GM21529 (cell line): ENCODE results near the gene SRGAP1.
"Not testable (repeated sequence)": the region's sequence is repeated elsewhere in the genome, so short reads cannot be mapped to it uniquely, and the experiment has no call there.

ENCODE experiments used
- ATAC-seq: cut with Tn5 transposase; IDR thresholded peaks from one replicate; pipeline ENCODE4 v1.9.1; 2021; ENCODE audit not compliant: unreplicated experiment

The SRGAP1 gene

DNA sequence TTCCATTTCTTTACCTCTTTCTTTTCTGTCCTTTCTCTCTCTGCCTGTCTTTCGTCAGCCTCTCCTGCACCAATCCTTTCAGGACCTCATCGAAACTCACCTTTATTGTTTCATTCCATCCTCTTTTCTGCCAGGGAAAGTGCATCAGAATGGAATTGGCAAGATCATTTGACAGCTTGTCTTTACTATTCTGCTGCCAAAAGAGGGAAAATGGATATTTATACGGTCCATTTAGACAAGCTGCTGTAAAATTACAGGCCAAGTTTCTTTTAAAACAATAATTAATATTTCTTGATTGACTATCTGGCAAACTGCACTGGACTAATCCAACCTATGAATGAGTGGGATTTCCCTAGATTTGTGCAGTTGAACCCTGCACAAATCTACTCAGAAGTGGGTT is 7.6 kb upstream of the SRGAP1 start:
- no peak for ATAC-seq

DNA sequence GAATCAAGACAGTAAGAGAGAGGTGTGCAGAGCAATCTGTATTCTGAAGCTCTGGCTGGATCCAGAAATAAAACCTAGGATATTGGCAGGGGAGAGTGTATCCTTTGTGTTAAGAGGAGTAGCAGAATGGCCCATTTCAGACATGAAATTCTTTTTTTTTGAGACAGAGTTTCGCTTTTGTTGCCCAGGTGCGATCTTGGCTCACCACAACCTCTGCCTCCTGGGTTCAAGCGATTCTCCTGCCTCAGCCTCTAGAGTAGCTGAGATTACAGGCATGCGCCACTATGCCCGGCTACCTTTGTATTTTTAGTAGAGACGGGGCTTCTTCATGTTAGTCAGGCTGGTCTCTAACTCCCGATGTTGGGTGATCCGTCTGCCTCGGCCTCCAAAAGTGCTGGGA is 6.1 kb upstream of the SRGAP1 start:
- no peak for ATAC-seq

DNA sequence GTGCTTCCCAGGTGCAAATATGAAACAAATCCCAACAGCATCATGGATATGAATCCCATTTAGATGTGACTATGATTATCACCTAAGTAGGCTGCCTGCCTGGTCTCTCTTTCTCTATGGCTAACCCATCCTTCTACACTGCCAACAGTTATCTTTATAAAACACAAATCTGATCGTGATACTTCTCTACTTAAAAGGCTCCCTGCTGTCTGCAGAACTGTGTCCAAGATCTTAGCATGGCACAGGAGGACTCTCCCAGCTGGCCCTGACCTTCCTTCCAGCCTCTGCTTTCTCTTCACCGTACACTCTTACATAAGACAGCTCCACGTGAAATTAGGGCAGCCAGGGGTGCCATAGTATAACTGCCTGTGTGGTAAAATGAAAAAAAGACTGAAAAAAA is 3.5 kb upstream of the SRGAP1 start:
- no peak for ATAC-seq

DNA sequence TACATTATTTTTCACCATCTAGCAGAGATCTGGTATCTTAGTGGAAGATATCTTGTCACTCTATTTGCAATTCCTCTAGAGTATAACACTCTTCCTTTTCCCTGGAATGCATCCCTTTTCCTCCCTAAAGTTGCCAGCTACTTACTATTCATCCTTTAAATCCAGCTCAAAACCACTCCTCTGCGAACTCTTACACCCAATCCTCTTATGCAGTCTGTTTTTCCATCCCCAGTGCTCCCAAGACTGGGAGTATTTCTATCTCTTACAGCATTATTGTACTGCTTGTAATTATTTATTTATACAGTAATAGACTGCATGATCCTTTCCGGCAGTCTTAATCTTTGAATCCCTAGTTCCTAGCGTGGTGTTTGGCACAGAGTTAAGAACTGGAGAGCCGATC is 2.9 kb upstream of the SRGAP1 start:
- no peak for ATAC-seq

DNA sequence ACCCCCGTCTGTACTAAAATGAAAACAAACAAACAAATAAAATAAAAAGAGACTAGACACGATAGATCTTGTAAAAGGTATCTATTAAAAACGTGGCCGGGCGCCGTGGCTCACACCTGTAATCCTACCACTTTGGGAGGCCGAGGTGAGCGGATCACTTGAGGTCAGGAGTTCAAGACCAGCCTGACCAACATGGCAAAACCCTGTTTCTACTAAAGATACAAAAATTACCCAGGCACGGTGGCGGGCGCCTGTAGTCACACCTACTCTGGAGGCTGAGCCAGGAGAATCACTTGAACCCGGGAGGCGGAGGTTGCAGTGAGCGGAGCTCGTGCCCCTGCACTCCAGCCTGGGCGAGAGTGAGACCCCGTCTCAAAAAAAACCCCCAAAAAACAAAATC is 1.8 kb upstream of the SRGAP1 start:
- ATAC-seq = not testable (repeated sequence)

DNA sequence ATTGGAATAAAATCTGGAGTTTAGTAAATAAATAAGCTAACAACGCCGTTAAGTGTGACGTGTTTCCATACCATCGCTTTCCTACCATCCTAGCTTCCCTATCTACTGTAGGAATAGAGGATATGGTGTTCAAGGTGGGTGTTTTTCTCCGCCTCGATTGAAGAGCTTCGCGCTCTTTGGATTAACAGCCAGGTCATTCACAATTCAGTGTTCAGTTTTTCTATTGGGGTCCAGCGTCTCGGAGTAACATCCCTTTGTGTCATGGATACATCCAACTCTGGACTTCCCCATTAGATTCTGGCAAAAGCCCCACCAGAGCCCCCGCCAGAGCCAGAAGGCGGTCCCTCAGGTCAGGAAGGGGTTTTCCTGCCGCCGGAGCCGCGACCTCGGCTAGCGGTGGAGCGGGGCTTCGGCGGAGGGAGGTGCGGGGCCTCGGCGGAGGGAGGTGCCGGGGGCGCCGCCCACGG is 1.2 kb upstream of the SRGAP1 start:
- no peak for ATAC-seq

DNA sequence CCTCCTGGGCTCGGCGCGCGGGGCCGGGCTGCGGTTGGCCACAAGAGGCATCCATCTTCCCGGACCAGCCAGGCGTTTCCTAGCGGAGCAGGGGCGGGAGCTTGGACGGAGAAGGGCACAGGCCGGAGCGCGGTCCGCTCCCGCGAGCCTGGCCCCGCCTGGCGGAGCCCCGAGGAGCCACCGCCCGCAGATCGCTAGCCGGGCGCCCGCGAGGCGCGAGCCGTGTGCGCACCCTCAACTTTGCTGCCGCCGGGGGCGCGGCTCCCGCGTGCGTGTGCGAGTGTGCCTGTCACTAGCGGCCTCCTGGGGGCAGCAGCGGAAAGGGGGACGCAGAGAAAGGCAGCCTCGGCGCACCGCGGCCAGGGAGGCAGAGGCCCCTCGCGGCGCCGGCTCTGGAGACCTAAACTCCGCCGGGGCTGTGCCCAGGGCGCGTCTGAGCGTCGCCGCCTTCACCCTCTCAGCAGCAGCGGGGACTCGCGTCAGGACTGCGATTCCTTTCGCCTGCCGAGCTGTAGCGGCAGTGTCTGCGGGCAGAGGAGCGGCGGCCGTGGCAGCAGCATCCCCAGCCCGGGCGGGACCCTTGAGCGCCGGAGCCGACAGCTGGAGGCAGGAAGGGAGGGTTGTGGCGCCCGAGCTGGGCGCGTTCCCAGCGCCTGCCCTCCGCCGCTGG is 644 bp upstream of the SRGAP1 start:
- peak; percentile 96 for ATAC-seq

DNA sequence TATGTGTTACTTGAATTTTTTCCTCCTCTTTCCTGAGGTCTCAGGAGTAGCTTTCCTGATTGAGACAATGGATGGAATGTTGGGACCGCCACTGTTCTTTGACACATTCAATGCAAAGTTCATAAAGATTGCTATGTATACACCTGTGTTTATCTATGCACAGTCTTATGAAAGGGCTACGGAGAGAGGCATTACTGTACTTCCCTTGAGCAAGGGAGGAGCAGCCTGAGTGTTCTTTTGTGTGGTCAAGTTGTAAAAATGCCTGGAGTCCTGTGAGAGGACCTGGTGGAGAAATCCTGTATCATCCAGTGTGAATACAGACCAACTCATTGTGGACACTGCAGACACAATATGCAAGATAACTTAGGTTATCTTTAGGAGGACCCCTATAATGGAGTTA is 1.2 kb downstream of the SRGAP1 start:
- no peak for ATAC-seq

DNA sequence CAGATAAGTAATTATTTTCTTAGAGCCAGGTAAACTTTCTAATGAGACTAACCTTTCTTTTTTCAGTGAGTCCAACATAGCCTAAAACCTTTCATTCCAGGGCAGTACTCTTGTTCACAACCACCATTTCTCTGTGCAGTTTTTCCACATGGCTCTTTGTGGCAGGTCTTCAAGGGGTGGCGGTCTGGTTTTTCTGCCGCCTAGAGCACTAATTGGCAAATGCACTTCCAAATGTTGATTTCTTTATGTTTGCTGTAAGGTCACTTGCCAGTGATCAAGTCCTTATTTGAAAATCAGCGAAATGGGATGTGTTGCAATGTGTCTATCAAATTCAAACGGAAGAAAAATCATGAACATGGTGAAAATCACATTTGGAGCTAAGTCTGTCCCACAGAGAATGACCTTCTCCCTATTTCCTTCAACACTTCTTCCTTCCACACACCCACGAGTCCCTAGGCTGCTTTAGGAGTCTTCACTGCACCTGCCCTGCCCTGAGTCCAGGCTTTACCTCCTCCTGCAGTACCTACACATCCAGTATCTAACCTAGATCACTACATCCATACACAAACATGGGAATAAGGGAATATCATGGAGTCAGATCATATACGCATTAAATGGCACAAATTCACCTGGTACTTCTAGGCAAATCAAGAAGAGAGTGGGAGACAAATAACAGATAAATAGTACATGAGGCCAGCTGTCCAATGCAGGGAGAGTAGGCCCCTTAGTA is 1.9 kb downstream of the SRGAP1 start:
- ATAC-seq = no peak

DNA sequence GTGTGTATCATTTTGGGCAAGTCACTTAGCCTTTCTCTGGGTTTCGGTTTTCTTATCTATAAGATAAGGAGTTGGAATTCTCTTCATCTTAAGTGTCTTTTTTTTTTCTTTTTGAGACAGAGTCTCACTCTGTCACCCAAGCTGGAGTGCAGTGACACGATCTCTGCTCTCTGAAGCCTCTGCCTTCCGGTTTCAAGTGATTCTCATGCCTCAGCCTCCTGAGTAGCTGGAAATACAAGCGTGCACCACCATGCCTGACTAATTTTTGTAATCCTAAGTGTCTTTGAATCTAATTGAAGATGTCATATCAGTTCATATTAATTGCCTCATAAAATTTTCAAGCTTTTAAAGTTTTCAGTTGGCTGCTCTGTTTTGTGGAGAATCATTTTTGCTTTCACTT is 4.0 kb downstream of the SRGAP1 start:
- ATAC-seq = no peak

DNA sequence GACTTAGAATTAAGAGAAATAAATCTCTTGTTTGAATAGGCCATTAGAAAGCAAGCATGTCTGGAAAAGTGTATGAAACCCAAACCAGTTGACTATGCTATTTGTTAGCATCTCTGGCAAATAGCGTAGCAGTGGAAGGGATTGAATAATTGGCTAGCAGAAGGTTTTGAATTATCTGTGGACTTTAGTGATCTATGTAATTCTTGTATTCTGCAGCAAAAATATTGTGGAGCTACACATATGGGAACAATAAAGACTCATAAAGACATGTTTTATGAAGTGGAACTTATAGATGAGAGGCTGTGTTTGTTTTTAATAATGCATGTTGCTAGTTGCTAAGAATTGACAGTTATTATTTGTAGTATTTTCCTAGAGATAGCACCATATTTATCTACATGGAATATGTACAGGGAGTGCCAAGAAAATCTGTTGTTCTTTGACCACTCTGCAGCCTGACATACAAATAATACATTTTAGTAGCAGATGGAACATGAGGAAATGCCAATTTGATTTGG is 4.7 kb downstream of the SRGAP1 start:
- ATAC-seq = no peak

DNA sequence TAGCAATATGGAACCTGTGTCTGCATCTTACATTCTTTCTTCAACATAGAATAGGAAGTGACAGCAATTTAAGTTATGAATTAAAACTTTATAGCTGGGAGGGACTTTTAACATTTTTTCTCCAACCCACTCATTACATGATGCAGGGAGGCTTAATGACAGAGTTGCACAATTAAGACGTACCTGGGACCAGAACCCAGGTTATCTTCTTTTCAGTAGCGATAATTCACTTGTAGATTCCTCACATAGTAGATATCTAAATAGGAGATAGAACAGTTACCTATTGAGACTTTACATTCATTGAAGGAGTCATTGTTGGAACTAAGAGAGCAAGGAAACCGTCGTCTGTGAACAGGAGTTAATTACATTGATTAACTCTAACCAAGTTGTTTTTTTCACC is 5.1 kb downstream of the SRGAP1 start:
- no peak for ATAC-seq

DNA sequence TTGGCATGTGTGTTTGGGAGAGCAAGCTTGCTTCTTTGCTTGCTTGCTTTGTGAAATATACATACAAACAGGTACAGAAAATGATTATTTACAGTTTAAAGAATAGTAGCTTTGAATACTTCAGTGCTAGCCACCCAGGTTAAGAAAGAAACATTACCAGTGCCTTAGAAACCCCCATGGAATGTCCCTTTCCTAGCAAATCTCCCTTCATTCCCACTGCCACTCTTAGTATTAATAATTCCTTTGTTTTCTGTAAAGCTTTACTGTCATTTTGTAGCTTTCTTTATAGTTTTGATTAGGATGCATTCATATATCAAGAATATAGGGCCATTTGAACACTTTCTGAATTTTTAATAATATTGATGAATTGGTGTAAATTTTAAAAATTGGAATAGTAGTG is 9.5 kb downstream of the SRGAP1 start:
- no peak for ATAC-seq

DNA sequence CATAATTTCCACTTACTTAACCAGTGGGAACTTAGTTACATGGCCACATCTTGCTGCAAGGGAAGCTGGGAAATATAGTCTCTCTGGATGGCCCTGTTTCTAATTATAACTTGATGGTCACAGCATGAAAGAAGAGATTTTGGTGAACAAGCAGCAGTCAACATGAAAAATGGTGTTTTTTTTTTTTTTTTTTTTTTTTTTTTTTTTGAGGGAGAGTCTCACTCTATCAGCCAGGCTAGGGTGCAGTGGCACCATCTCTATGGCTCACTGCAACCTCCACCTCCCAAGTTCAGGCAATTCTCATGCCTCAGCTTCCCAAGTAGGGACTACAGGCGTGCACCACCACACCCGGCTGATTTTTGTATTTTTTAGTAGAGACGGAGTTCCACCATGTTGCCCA is 10.8 kb downstream of the SRGAP1 start:
- no peak for ATAC-seq

DNA sequence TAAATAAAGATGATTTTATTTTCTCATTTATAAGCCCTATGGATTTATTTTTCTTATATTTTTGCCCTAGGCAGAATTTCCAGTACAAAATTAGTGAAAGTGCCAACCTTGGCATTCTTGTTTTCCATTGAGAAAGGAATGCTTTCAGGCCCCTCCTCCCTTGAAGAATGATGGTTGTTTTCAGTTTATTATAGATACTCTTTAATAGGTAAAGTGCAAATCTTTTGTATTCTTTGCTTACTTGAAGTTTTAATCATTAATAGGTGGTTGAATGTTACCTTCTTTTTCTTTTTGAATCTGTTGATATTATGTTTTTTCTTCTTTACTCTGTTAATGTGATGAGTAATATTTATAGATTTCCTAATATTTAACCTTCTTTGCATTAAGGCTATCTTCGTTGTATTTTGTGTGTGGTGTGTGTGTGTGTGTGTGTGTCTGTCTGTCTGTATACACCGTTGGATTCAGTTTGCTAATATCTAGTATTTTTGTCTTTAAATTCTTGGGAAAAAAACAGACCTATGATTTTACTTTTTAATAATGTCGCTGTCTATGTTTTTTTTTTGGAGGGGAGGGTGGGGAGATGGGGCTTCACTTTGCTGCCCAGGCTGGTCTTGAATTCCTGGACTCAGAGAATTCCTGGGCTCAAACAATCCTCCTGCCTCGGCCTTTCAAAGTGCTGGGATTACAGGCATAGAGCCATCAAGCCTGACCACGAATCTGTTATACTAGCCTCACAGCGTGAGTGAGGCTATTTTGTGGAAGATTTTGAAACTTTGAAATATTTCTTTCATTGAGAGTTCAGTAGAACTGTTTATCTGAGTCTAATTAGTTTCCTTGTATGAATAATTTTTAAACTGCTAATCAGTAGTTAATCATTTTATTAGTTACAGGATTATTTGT is 13.5 kb downstream of the SRGAP1 start:
- no peak for ATAC-seq

DNA sequence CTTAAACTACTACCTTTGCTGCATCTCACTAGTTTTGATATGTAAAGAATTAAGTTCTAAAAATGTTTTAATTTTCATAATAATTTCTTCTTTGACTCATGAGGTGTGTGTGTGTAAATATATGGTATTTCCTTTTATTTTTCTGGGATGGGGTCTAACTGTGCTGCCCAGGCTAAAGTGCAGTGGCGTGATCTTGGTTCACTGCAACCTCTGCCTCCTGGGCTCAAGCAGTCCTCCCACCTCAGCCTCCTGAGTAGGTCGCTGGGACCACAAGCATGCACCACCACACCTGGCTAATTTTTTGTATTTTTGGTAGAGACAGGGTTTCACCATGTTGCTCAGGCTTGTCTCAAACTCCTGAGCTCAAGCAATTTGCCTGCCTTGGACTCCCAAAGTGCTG is 15.4 kb downstream of the SRGAP1 start:
- not testable (repeated sequence) for ATAC-seq

DNA sequence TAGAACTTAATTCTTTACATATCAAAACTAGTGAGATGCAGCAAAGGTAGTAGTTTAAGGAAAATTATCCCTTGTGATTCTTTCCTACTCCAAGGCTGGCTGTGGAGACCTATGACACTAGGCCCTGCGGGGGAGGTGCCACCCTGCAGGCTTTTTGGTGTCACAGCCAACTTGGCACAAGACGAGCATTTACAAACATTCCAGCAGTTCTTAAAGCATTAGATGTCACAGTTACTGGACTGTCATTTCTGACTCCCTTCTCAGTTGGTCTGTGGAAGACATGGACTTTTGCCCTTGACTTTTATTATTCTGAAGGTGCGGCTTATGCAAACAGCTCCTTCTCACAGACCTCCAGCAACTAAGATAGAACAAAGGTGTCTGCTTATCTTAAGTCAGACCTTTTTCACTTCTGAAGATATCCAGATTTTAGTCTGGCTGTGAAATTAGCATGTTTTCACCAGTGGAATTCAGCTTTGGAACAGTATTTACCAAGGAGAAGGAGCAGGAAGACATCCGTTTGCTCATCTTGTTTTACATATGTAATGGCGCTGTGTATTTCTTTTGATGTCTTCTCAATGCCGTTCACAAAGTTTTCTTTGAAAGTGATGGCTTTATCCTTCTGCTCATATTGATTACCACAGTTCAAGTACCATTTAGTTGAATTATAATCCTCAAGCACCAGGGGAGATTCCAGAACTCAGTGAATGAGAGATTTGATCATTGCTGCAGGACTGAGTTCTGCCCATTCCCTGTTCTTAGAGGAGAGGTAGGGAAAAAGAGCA is 17.9 kb downstream of the SRGAP1 start:
- no peak for ATAC-seq

DNA sequence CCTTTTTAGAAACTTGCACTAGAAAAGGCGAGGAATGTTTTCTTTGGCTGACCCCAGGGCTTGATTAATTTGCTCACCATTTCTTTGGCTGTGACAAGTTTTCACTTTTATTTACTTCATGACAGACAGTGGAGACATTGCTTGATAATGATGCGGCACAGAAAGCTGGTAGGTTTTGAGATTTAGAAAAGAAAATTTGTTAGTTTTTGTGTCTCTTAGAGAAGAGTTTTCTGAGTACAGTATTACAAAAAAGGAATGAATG is 18.4 kb downstream of the SRGAP1 start:
- ATAC-seq = no peak

DNA sequence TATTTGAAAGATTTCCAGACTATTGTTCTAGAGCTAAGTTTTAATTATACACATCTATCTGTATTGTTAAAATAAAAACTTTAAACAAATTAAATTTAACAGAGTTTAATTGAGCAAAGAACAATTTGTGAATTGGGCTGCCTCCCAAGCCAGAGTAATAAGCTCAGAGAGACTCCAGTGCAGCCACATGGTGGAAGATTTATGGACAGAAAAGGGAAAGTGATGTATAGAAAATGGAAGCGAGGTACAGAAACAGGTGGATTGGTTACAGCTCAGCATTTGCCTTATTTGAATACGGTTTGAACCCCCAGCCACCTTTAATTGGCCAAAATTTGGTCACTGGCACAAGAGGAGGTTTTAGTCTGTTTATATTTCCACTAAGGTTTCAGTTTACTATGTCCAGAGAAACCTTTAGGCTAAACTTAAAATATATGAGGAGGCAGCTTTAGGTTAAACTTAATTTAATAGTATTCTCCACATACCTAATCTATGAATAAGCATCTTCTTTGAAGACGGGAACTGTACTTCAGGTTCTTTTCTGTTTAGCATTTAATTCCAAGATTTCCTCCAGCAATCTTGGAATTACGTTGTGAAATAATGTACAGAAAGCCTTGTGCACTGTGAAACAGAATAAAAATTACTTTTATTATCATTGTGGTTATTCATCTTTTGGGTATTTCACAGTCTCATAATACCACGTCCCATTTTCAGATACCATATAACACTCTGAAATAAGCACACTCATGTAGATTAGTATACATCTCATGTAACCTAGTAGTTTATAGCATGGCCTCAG is 19.4 kb downstream of the SRGAP1 start:
- ATAC-seq = no peak

DNA sequence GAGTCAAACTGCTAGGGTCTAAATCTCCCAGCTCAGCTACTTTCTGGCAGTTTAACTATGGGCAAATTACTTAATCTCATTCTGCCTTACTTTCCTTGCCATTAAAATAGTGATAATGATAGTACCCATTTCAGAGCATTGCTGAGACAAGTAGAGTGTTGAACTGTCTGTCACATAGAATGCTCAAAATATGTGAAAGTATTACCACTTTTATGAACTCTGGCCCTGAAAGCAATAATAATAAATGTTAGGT is 19.9 kb downstream of the SRGAP1 start:
- no peak for ATAC-seq

DNA sequence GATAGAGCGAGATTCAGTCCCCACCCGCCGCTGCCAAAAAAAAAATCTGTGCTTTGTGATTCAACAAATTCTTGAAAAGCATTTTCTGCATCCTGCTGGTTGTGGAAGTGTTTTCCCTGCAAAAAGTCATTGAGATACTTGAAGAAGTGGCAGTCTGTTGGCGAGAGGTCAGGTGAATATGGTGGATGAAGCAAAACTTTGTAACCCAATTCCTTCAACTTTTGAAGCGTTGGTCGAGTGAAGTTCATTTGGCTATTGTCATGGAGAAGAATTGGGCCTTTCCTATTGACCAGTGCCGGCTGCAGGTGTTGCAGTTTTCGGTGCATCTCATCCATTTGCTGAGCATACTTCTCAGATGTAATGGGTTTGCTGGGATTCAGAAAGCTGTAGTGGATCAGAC is 20.9 kb downstream of the SRGAP1 start:
- no peak for ATAC-seq
